Measurements from ENCODE around the gene ZNF646.

Gene ZNF646

GRCh38 chr16:31085411-31085810, 11.2 kb downstream of the ZNF646 start:
- no peak for DNase-seq (ENCODE audit: low read depth)
- TF ChIP-seq, protein P1, sequence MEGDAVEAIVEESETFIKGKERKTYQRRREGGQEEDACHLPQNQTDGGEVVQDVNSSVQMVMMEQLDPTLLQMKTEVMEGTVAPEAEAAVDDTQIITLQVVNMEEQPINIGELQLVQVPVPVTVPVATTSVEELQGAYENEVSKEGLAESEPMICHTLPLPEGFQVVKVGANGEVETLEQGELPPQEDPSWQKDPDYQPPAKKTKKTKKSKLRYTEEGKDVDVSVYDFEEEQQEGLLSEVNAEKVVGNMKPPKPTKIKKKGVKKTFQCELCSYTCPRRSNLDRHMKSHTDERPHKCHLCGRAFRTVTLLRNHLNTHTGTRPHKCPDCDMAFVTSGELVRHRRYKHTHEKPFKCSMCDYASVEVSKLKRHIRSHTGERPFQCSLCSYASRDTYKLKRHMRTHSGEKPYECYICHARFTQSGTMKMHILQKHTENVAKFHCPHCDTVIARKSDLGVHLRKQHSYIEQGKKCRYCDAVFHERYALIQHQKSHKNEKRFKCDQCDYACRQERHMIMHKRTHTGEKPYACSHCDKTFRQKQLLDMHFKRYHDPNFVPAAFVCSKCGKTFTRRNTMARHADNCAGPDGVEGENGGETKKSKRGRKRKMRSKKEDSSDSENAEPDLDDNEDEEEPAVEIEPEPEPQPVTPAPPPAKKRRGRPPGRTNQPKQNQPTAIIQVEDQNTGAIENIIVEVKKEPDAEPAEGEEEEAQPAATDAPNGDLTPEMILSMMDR (IDR thresholded peaks at IDR 0.05; ENCODE audit: low read length, missing control alignments): no peak
- H3K4me3 ChIP-seq (replicated peaks; ENCODE audit: low read depth, low read length): no peak overlapping the region

- no peak for DNase-seq (ENCODE audit: low read depth)
- TF ChIP-seq, protein P1 (IDR thresholded peaks at IDR 0.05; ENCODE audit: low read length, missing control alignments): no peak
Measured at GRCh38 chr16:31085873-31086628, 11.8 kb downstream of the ZNF646 start.

GRCh38 chr16:31086629-31086906, 12.3 kb downstream of the ZNF646 start:
- TF ChIP-seq, protein P1 (IDR thresholded peaks at IDR 0.05; ENCODE audit: low read length, missing control alignments): no peak
- DNase-seq (ENCODE audit: low read depth): no peak
- no peak overlapping the region for H3K4me3 ChIP-seq (replicated peaks; ENCODE audit: low read depth, low read length)

More at GRCh38 chr16:31085873-31086628, 11.8 kb downstream of the ZNF646 start:
- H3K4me3 ChIP-seq (replicated peaks; ENCODE audit: low read depth, low read length): no peak overlapping the region

DNA sequence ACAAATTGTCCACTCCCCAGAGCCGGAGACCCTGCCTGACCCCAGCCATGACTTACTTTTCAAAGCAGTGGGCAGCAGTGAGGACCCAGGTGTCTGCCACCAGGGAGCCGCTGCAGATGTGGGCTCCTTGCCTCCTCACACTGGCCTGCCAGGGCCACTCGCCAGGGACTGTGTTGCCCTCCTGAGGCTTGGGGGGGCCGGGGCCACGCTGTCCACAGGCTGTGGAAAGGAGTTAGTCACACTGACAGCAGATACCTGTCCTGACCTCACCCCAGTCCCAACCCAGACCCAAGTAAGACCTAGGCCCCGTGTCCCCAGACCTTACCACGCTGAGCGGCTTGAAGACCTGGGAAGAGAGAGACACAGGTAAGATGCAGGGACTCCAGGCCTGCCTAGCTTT, 13.3 kb downstream of the ZNF646 start:
- no peak overlapping the region for H3K4me3 ChIP-seq (replicated peaks; ENCODE audit: low read depth, low read length)
- TF ChIP-seq, protein P1 (IDR thresholded peaks at IDR 0.05; ENCODE audit: low read length, missing control alignments): no peak
- no peak for DNase-seq (ENCODE audit: low read depth)

DNA sequence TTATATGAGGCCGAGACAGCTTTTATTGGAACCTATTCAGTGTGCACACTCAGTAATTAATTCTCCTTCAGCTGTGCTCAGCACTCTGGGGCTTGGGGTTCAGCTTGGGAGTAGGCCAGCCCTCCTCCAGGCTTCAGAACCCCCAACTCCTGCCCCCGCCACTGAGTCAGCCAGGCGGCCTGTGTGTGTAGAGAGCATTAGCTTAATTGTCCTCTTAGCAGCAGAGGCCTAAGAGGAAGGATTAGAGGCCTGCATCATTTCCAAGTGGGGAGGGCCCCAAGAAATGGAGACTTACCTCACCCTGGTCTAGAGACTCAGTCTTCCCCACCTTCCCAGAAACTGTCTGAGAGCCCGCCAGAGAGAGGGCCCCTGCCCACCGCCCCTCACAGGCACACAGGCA, 13.7 kb downstream of the ZNF646 start:
- no peak for DNase-seq (ENCODE audit: low read depth)
- TF ChIP-seq, protein P1 (IDR thresholded peaks at IDR 0.05; ENCODE audit: low read length, missing control alignments): no peak
- no peak overlapping the region for H3K4me3 ChIP-seq (replicated peaks; ENCODE audit: low read depth, low read length)

- no peak for DNase-seq (ENCODE audit: low read depth)
- TF ChIP-seq, protein P1 (IDR thresholded peaks at IDR 0.05; ENCODE audit: low read length, missing control alignments): no peak
- H3K4me3 ChIP-seq (replicated peaks; ENCODE audit: low read depth, low read length): no peak within 1 kb of the TSS
Measured at GRCh38 chr16:31088459-31089183, 14.4 kb downstream of the ZNF646 start, which contains the start of gene PRSS53. PRSS53 (minus strand) TSS chr16:31088943; CDS start chr16:31088809, 134 bp downstream.

Measured in fibroblast of pulmonary artery (primary cell).